HG03135 (cell line): ENCODE data around the gene TP53INP2.
"Not testable (repeated sequence)": the region's sequence is repeated elsewhere in the genome, so short reads cannot be mapped to it uniquely, and the experiment has no call there.

Source experiments
- ATAC-seq: cut with Tn5 transposase; IDR thresholded peaks from one replicate; pipeline ENCODE4 v1.9.1; 2021; ENCODE audit warnings: mild to moderate bottlenecking, moderate library complexity; ENCODE audit not compliant: unreplicated experiment

The TP53INP2 gene

GRCh38 chr20:34704177-34705007 lies at the start of gene TP53INP2:
Gene TP53INP2 (plus strand): TSS chr20:34704344. CDS start chr20:34708740, 4,396 bp downstream.
- ATAC-seq, result peak; percentile 42

GRCh38 chr20:34658654-34659053 lies 45.5 kb upstream of the TP53INP2 start:
- not testable (repeated sequence) for ATAC-seq

- not testable (repeated sequence) for ATAC-seq
Measured at GRCh38 chr20:34661811-34662210, 42.3 kb upstream of the TP53INP2 start.

GRCh38 chr20:34663213-34663943 lies 40.8 kb upstream of the TP53INP2 start:
- no peak for ATAC-seq

GRCh38 chr20:34664751-34665150 lies 39.4 kb upstream of the TP53INP2 start:
- not testable (repeated sequence) for ATAC-seq

- ATAC-seq, result no peak
Measured at GRCh38 chr20:34669094-34669493, 35.0 kb upstream of the TP53INP2 start.

- ATAC-seq, result no peak
Measured at GRCh38 chr20:34673412-34673811, 30.7 kb upstream of the TP53INP2 start.

GRCh38 chr20:34675561-34675960 lies 28.6 kb upstream of the TP53INP2 start:
- no peak for ATAC-seq

GRCh38 chr20:34675993-34676641 lies 28.0 kb upstream of the TP53INP2 start:
- ATAC-seq, result no peak

- ATAC-seq, result peak; percentile 90
Measured at GRCh38 chr20:34676642-34677373, 27.3 kb upstream of the TP53INP2 start, which contains the start of gene PIGU. Gene PIGU (minus strand): TSS chr20:34677092. CDS start chr20:34677085, 7 bp downstream.

- ATAC-seq, result no peak
Measured at GRCh38 chr20:34680586-34681175, 23.5 kb upstream of the TP53INP2 start.

- ATAC-seq, result no peak
Measured at GRCh38 chr20:34683667-34684066, 20.5 kb upstream of the TP53INP2 start.

- ATAC-seq, result no peak
Measured at GRCh38 chr20:34689486-34689885, 14.7 kb upstream of the TP53INP2 start.

- no peak for ATAC-seq
Measured at GRCh38 chr20:34691838-34692237, 12.3 kb upstream of the TP53INP2 start.

GRCh38 chr20:34693414-34693813 lies 10.7 kb upstream of the TP53INP2 start:
- ATAC-seq, result no peak

GRCh38 chr20:34701405-34702085 lies 2.6 kb upstream of the TP53INP2 start:
- no peak for ATAC-seq

- no peak for ATAC-seq
Measured at GRCh38 chr20:34703061-34703423, 1.1 kb upstream of the TP53INP2 start.

- ATAC-seq, result peak; percentile 3
Measured at GRCh38 chr20:34703424-34704176, 544 bp upstream of the TP53INP2 start.

- no peak for ATAC-seq
Measured at GRCh38 chr20:34705008-34705396, 858 bp downstream of the TP53INP2 start.
